Transverse colon (tissue), 4 donors: ENCODE data around the gene CFAP119. TPM values are rescaled to one million over a fixed set of nuclear protein-coding genes. Genes with fewer than 3 reads are reported as not detected.

Experiments used
- DNase-seq: peaks from one replicate; pipeline ENCODE4 v3.0.0-alpha.2; 2019
- H3K27ac ChIP-seq, 4 donors: fragments of 200-600 bp; sonication (generic); 2 replicates each; pipeline ENCODE4 v1.5.1; 2016 to 2018; ENCODE audit warnings: inconsistent platforms in 4 of 4
- H3K27me3 ChIP-seq: fragments of 200-600 bp; sonication (generic); 2 replicates; pipeline ENCODE4 v1.5.1; 2017; ENCODE audit warnings: inconsistent platforms
- H3K36me3 ChIP-seq, 4 donors: fragments of 200-600 bp; sonication (generic); 2 replicates each; pipeline ENCODE4 v1.5.1; 2017 to 2019; ENCODE audit warnings: inconsistent platforms in 4 of 4
- H3K4me1 ChIP-seq, 4 donors: fragments of 200-600 bp; sonication (generic); 2 replicates each; pipeline ENCODE4 v1.5.1; 2017 to 2020; ENCODE audit warnings: inconsistent platforms in 4 of 4
- H3K4me3 ChIP-seq, 4 donors: fragments of 200-600 bp; sonication (generic); 1 replicate in 1 of 4; 2 replicates in 3 of 4; pipeline versions ENCODE4 v1.5.1 to v1.6.1; 2017 to 2019; ENCODE audit warnings: inconsistent platforms in 4 of 4
- H3K9me3 ChIP-seq, 2 donors: fragments of 200-600 bp; sonication (generic); 2 replicates each; pipeline ENCODE4 v1.5.1; 2017 to 2019; ENCODE audit warnings: inconsistent platforms in 2 of 2
- EP300 ChIP-seq: sonication (generic); formaldehyde crosslinking; IDR thresholded peaks from one replicate; pipeline ENCODE4 v1.6.1; 2017; ENCODE audit warnings: antibody characterized with exemption, low read depth
- POLR2A ChIP-seq: fragments of 450-650 bp; IDR thresholded peaks from one replicate; pipeline ENCODE4 v1.6.1; 2016; ENCODE audit warnings: antibody characterized with exemption, mild to moderate bottlenecking, moderate library complexity
- POLR2AphosphoS5 ChIP-seq, 3 donors: sonication (generic); formaldehyde crosslinking; IDR thresholded peaks; one replicate each; pipeline ENCODE4 v1.6.1; 2016; ENCODE audit warnings: antibody characterized with exemption in 3 of 3
- WGBS, 2 donors: methylation state at CpG; one replicate each; pipeline ENCODE4 v1.1.5; 2018; ENCODE audit warnings: low coverage in 1 of 2; 5-methylcytosine and 5-hydroxymethylcytosine counted together
- in situ Hi-C, 4 donors: fragments of 200-750 bp; cut with MboI; loops; one replicate each; pipeline versions ENCODE4 v1.15.0 to v1.15.1; 2017; ENCODE audit warnings: low sequenced_read_pairs in 3 of 4, low pct_ligation_motif_present in 1 of 4, low pct_unique_long_range_greater_than_20kb in 1 of 4
- intact Hi-C: fragments of 100-400 bp; cut with DNase I; formaldehyde crosslinking; loops from one replicate; pipeline ENCODE4 v1.15.1; 2023; ENCODE audit warnings: low total_unique reads
- total RNA-seq, 4 donors: library from RNA; depleted of rRNA; stranded (reverse); fragments of >200 nt; gene quantifications; one replicate each; pipeline ENCODE4 v1.1.0, GENCODE V29; 2016
- TF ChIP-seq, protein P1 (sequence below), 5 experiments: fragments of 200-600 bp in 3 of 5; fragments of 450-650 bp in 2 of 5; sonication (generic) in 3 of 5; IDR thresholded peaks; 1 replicate in 2 of 5; 2 replicates in 3 of 5; pipeline ENCODE4 v1.5.1; 2016 to 2017; ENCODE audit warnings: antibody characterized with exemption in 5 of 5, inconsistent platforms in 3 of 5, mild to moderate bottlenecking in 2 of 5, moderate library complexity in 1 of 5

The CFAP119 gene
- total RNA-seq, 4 donors from 2014 or later = 3.3 to 15.5 (median 6.0) TPM

DNA sequence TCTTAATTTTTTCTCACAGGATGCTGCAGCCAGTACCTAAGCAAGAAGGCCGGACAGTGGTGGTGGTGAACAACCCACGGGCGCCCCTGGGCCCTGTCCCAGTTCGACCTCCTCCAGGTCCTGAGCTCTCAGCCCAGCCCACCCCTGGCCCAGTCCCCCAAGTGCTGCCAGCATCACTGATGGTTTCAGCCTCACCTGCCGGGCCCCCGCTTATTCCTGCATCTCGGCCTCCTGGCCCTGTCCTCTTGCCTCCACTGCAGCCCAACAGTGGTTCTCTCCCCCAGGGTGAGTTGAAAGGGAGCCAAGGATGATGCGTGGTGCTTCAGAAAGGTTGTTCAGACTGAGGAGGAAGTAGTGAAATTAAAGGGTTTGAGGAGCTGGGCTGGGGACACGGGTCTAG, 41.2 kb downstream of the CFAP119 start:
- Histone ChIP-seq H3K4me3 (no peak overlapping the region), H3K36me3 (peaks cover 0 to 85% (median 48%) of the 10 kb centered on the region in 4 donors), H3K4me1 (peaks cover 2 to 17% (median 13%) of the 10 kb centered on the region in 4 donors), H3K9me3 (no peaks in the 10 kb centered on the region), H3K27ac (peak overlapping the region in 1 of 4 donors; percentile 1), H3K27me3 (no peaks in the 10 kb centered on the region)
- no peak for DNase-seq
- intact Hi-C loops (no loop called here), in situ Hi-C loops (no loop called here)
- 84 to 100% methylated on average over 3 to 9 of the region's 9 CpGs for WGBS, 2 donors
- TF ChIP-seq POLR2AphosphoS5 (IDR thresholded peaks at IDR 0.05) = no peak
- no peak for TF ChIP-seq POLR2A
- no peak for TF ChIP-seq EP300
- TF ChIP-seq, protein P1, sequence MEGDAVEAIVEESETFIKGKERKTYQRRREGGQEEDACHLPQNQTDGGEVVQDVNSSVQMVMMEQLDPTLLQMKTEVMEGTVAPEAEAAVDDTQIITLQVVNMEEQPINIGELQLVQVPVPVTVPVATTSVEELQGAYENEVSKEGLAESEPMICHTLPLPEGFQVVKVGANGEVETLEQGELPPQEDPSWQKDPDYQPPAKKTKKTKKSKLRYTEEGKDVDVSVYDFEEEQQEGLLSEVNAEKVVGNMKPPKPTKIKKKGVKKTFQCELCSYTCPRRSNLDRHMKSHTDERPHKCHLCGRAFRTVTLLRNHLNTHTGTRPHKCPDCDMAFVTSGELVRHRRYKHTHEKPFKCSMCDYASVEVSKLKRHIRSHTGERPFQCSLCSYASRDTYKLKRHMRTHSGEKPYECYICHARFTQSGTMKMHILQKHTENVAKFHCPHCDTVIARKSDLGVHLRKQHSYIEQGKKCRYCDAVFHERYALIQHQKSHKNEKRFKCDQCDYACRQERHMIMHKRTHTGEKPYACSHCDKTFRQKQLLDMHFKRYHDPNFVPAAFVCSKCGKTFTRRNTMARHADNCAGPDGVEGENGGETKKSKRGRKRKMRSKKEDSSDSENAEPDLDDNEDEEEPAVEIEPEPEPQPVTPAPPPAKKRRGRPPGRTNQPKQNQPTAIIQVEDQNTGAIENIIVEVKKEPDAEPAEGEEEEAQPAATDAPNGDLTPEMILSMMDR (IDR thresholded peaks at IDR 0.05) = no peak

DNA sequence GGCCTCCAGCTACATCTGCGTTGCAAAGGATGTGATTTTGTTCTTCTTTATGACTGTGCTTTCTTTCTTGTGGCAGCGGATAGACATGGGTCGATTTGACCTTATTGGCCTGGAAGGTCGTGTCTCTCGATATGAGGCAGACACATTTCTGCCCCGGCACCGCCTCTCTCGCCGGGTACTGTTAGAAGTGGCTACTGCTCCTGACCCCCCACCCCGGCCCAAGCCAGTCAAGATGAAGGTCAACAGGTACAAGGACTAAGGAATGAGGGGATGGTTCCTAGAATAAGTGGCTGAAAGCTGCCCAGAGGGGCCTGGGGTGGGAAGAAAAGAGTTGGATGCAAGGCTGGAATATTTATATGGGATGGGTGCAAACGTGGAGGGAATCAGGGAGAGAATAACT, 41.8 kb downstream of the CFAP119 start:
- TF ChIP-seq, protein P1 (IDR thresholded peaks at IDR 0.05) = no peak
- TF ChIP-seq POLR2AphosphoS5 (IDR thresholded peaks at IDR 0.05) = no peak
- TF ChIP-seq EP300 = no peak
- TF ChIP-seq POLR2A = no peak
- peaks cover 0 to 12% (median 8%) of the 10 kb centered on the region in 4 donors for H3K4me1 ChIP-seq
- peaks cover 0 to 92% (median 51%) of the 10 kb centered on the region in 4 donors for H3K36me3 ChIP-seq
- intact Hi-C loops = no loop called here
- no peak for DNase-seq
- WGBS, 2 donors = 88% methylated on average over 6 to 11 of the region's 11 CpGs
- H3K4me3 ChIP-seq = no peak overlapping the region
- H3K27ac ChIP-seq = no peak overlapping the region
- no peaks in the 10 kb centered on the region for H3K9me3 ChIP-seq
- no peaks in the 10 kb centered on the region for H3K27me3 ChIP-seq
- in situ Hi-C loops = no loop called here

DNA sequence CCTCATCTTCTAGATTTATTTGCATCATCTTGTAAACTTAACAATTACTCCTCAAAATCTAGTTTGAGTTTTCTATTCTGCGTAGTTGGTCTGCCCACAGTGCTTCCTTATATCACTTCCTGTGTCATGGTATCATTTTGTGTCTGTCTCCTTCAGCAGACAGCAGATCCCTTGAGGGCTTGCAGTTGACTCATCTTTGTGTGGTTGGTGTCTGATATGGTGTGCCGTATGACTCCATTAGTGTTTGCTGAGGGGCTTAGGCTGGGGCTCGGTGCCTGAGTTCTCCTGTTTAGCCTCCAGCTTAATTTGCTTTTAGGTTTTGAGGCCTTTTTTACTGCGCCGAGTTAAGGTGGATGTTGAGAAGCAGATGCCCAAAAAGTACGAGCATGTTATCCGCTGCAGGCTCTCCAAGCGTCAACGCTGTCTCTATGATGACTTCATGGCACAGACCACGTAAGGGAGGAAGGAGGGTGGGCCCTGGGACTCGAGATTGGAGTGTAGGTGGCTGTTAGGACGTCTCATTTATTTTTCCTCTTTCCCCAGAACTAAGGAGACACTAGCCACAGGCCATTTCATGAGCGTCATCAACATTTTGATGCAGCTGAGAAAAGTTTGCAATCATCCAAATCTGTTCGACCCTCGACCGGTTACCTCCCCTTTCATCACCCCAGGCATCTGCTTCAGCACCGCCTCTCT, 46.0 kb downstream of the CFAP119 start:
- H3K27me3 ChIP-seq = no peaks in the 10 kb centered on the region
- peaks cover 0 to 91% (median 48%) of the 10 kb centered on the region in 4 donors for H3K36me3 ChIP-seq
- in situ Hi-C loops (no loop called here), intact Hi-C loops (no loop called here)
- peaks cover 0 to 4% (median 0%) of the 10 kb centered on the region in 4 donors for H3K4me1 ChIP-seq
- no peaks in the 10 kb centered on the region for H3K9me3 ChIP-seq
- peak overlapping the region in 3 of 4 donors; percentile 2 to 50 (median 48) for H3K27ac ChIP-seq
- no peak for TF ChIP-seq POLR2A
- TF ChIP-seq, protein P1 (IDR thresholded peaks at IDR 0.05) = no peak
- TF ChIP-seq POLR2AphosphoS5 (IDR thresholded peaks at IDR 0.05) = no peak
- TF ChIP-seq EP300 = no peak
- H3K4me3 ChIP-seq = no peak overlapping the region
- WGBS, 2 donors = 79 to 84% methylated on average over 7 to 17 of the region's 17 CpGs
- no peak for DNase-seq

DNA sequence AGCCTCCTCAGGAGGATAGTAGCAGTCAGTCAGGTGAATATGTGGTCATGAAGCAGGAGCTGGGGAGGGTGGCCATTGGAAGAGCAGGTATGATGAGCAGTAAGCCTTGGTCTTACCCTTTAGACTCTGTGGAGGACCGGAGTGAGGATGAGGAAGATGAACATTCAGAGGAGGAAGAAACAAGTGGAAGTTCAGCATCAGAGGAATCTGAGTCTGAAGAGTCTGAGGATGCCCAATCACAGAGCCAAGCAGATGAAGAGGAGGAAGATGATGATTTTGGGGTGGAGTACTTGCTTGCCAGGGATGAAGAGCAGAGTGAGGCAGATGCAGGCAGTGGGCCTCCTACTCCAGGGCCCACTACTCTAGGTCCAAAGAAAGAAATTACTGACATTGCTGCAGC, 50.1 kb downstream of the CFAP119 start:
- intact Hi-C loops = no loop called here
- no peak for DNase-seq
- Histone ChIP-seq H3K4me3 (no peak overlapping the region), H3K36me3 (peaks cover 0 to 97% (median 53%) of the 10 kb centered on the region in 4 donors), H3K9me3 (no peaks in the 10 kb centered on the region), H3K27me3 (no peaks in the 10 kb centered on the region), H3K27ac (no peak overlapping the region), H3K4me1 (peaks cover 0 to 4% (median 0%) of the 10 kb centered on the region in 4 donors)
- TF ChIP-seq POLR2AphosphoS5 (IDR thresholded peaks at IDR 0.05) (no peak), EP300 (no peak), POLR2A (no peak)
- TF ChIP-seq, protein P1 (IDR thresholded peaks at IDR 0.05) = no peak
- in situ Hi-C loops = no loop called here
- WGBS, 2 donors = 91 to 100% methylated on average over 1 of the region's 1 CpG
